ENCODE measurements around the gene SERPINB6.
"Not testable (repeated sequence)": the region's sequence is repeated elsewhere in the genome, so short reads cannot be mapped to it uniquely, and the experiment has no call there.

The SERPINB6 gene

GRCh38 chr6:2977799-2978590 lies 6.6 kb upstream of the SERPINB6 start:
- DNase-seq (ENCODE audit: low read depth in 3 of 3, low spot score in 1 of 3) = no peak

- no peak for DNase-seq (ENCODE audit: low read depth in 3 of 3, low spot score in 1 of 3)
These were observed 5.9 kb upstream of the SERPINB6 start for GRCh38 chr6:2977290-2977689.

GRCh38 chr6:2976571-2977085 lies 5.3 kb upstream of the SERPINB6 start:
- no peak for DNase-seq (ENCODE audit: low read depth in 3 of 3, low spot score in 1 of 3)

- no peak for DNase-seq (ENCODE audit: low read depth in 3 of 3, low spot score in 1 of 3)
These were observed 4.7 kb upstream of the SERPINB6 start for GRCh38 chr6:2976060-2976459.

GRCh38 chr6:2973676-2974075 lies 2.3 kb upstream of the SERPINB6 start:
- no peak for DNase-seq (ENCODE audit: low read depth in 3 of 3, low spot score in 1 of 3)

GRCh38 chr6:2973180-2973579 lies 1.8 kb upstream of the SERPINB6 start:
- DNase-seq (ENCODE audit: low read depth in 3 of 3, low spot score in 1 of 3) = not testable (repeated sequence)

GRCh38 chr6:2972685-2973084 lies 1.3 kb upstream of the SERPINB6 start:
- DNase-seq (ENCODE audit: low read depth in 3 of 3, low spot score in 1 of 3) = not testable (repeated sequence)

- not testable (repeated sequence) for DNase-seq (ENCODE audit: low read depth in 3 of 3, low spot score in 1 of 3)
These were observed 786 bp upstream of the SERPINB6 start for GRCh38 chr6:2972219-2972487.

- DNase-seq (ENCODE audit: low read depth in 3 of 3, low spot score in 1 of 3) = peak in 1 of 3 donors; percentile 36
These were observed 481 bp downstream of the SERPINB6 start for GRCh38 chr6:2970753-2971419.

- DNase-seq (ENCODE audit: low read depth in 3 of 3, low spot score in 1 of 3) = no peak
These were observed 1.2 kb downstream of the SERPINB6 start for GRCh38 chr6:2970034-2970685.

- DNase-seq (ENCODE audit: low read depth in 3 of 3, low spot score in 1 of 3) = no peak
These were observed 1.8 kb downstream of the SERPINB6 start for GRCh38 chr6:2969549-2969948.

GRCh38 chr6:2968600-2969135 lies 2.7 kb downstream of the SERPINB6 start:
- no peak for DNase-seq (ENCODE audit: low read depth in 3 of 3, low spot score in 1 of 3)

GRCh38 chr6:2967936-2968335 lies 3.4 kb downstream of the SERPINB6 start:
- no peak for DNase-seq (ENCODE audit: low read depth in 3 of 3, low spot score in 1 of 3)

GRCh38 chr6:2966347-2966746 lies 5.0 kb downstream of the SERPINB6 start:
- DNase-seq (ENCODE audit: low read depth in 3 of 3, low spot score in 1 of 3) = no peak

- DNase-seq (ENCODE audit: low read depth in 3 of 3, low spot score in 1 of 3) = no peak
These were observed 6.4 kb downstream of the SERPINB6 start for GRCh38 chr6:2964793-2965505.

- no peak for DNase-seq (ENCODE audit: low read depth in 3 of 3, low spot score in 1 of 3)
These were observed 7.6 kb downstream of the SERPINB6 start for GRCh38 chr6:2963756-2964155.

GRCh38 chr6:2962636-2963035 lies 8.7 kb downstream of the SERPINB6 start:
- no peak for DNase-seq (ENCODE audit: low read depth in 3 of 3, low spot score in 1 of 3)

GRCh38 chr6:2962004-2962403 lies 9.4 kb downstream of the SERPINB6 start:
- DNase-seq (ENCODE audit: low read depth in 3 of 3, low spot score in 1 of 3) = no peak

GRCh38 chr6:2961506-2961905 lies 9.9 kb downstream of the SERPINB6 start:
- no peak for DNase-seq (ENCODE audit: low read depth in 3 of 3, low spot score in 1 of 3)

- no peak for DNase-seq (ENCODE audit: low read depth in 3 of 3, low spot score in 1 of 3)
These were observed 10.4 kb downstream of the SERPINB6 start for GRCh38 chr6:2960935-2961334.
